Erythroblast (primary cell): ENCODE data around the gene ALLC.

Source experiments
- DNase-seq, 2 experiments: peaks; one replicate each; lab custom pipeline; 2025; lab: John Stamatoyannopoulos, UW
- GATA1 ChIP-seq: IDR thresholded peaks from 2 replicates; pipeline ENCODE4 v1.6.1; 2011; ENCODE audit warnings: low read depth, mild to moderate bottlenecking, control low read depth, low read length, moderate library complexity
- POLR2A ChIP-seq: IDR thresholded peaks from 2 replicates; pipeline ENCODE4 v1.6.1; 2011; ENCODE audit warnings: mild to moderate bottlenecking, low read length

ALLC gene

DNA sequence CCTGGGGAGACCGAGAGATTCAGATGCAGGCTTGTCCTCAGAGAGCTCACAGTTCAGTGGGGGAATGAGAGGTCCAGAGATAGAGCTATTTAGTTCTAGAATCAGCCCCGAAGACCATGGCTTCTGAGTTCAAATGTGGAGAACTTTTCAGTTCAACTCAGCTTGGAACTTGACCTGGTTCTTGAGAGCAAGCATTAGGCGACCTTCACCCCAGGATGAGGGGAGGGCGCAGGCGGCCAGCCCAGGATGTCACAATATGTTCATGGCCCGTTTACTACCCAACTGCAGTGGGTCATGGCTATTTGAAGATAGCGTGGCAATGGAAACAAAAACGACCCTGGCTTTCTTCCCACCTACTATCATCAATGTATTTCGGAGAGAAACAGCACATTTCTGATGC, 79.1 kb downstream of the ALLC start:
- TF ChIP-seq POLR2A (no peak), GATA1 (no peak)
- DNase-seq: no peak

DNA sequence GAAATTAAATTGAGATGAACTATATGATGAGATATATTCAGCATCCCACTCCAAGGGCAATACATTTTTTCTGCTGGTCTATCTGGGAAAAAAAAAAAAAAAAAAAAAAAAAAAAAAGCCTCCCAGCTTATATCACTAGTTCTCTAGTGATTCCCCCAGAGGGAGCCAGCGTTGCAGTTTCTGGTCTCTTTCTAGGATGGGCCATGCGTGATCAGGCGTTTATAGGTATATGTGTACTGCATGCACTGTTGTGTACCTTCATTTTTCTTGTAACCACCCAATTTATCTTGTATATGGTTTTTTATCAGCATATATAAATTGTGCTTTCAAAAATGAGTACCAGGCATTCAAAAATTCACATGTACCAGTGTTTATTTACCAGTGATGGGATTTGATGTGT, 80.5 kb downstream of the ALLC start:
- DNase-seq: peak; percentile 14 to 15
- no peak for TF ChIP-seq POLR2A
- no peak for TF ChIP-seq GATA1

DNA sequence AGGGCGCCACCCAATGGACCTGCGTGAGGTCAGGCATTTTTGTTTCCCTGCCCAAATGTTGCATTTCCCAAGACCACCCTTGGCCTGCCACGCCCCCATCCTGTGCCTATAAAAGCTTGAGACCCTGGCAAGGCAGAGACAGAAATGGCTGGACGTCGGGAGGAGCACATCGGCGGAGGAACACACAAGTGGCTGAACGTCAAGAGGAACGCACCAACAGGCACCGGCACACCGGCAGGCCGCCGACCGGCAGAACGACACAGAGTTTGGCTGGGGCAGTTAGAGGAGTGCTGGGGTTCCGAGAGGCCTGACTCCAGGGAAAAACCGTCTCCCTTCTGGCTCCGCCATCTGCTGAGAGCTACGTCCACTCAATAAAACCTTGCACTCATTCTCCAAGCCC, 81.3 kb downstream of the ALLC start:
- TF ChIP-seq GATA1 (no peak), POLR2A (no peak)
- DNase-seq: no peak

DNA sequence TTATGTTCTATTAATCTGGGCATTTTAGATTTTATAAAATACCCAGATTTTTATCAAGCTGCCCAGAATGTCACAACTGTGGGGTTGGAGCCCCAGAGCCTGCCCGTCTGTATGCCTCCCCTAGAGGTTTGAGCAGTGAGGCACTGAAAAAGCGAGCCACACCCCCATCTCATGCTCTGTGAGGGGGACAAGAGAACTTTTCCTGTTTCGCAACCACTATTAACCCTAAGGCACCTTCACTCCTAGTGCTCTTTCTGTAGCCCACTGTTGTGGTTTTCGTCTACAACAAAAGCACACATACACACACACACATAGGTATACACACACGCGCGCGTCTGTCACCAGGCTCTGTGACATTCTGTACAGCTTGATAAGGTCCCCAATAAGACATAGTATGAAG, 83.4 kb downstream of the ALLC start:
- DNase-seq: no peak
- TF ChIP-seq POLR2A (no peak), GATA1 (no peak)

DNA sequence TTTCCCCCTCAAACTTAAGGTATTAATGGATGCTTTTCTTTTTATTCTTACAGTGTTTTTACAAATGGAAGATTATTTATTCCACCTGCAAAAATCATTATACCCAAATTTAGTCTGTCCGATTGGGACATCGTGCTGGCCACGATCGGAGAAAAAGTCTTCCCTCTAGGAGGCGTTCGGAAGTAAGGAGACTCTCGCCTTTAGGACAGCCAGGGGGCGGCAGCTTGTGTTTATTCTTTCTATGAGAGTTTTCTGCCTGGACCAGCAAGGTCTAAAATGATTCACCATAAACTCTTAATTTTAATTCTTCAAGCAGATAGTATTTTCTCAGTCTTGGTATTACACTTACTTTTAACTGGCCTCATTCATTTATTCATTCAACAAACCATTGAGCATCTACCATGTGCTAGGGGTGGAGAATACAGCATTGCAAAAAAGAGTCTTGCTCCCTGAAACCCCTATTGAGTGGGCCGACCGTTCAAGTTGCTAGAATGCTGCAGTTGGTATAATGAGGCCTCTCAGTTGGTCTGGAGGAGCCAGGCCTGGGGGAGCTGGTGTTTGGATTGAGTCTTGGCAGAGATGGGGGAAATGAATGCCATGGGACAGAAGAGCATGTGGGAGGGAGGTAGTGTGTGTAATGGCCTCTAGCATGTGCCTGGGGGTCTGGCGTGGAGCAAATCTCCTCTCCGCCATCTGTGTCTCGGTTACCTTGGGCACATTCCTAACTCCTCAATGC, 84.0 kb downstream of the ALLC start:
- no peak for DNase-seq
- TF ChIP-seq GATA1: no peak
- TF ChIP-seq POLR2A: no peak

DNA sequence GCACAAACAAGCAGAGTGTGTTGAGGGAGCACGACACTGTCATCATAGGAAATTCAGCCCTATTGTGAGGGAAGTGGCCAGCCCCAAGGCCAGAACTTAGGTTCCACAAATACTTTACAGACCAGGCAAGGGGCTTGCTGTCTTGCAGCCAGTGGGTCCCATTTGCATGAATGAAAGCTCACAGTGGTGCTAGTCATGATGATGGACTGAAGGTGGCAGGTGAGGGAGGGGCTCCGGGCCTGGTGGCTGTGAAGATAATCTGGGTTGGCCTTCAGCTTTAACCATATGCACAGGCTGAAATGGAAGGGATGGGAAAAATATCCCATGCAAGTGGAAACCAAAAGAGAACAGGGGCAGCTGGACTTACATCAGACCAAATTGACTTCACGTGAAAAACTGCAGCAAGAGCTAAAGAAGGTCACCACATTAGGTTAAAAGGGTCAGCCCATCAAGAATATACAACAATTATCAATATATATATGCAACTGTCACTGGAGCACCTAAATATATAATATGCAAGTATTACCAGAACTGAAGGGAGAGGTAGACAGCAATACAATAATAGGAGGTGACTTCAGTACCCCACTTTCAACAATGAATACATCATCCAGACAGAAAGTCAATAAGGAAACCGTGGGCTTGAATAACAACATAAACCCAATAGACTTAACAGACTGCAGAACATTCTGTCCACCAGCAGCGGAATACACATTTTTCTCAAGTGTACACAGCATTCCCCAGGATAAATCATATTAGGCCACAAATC, 84.9 kb downstream of the ALLC start:
- no peak for TF ChIP-seq POLR2A
- no peak for TF ChIP-seq GATA1
- no peak for DNase-seq

DNA sequence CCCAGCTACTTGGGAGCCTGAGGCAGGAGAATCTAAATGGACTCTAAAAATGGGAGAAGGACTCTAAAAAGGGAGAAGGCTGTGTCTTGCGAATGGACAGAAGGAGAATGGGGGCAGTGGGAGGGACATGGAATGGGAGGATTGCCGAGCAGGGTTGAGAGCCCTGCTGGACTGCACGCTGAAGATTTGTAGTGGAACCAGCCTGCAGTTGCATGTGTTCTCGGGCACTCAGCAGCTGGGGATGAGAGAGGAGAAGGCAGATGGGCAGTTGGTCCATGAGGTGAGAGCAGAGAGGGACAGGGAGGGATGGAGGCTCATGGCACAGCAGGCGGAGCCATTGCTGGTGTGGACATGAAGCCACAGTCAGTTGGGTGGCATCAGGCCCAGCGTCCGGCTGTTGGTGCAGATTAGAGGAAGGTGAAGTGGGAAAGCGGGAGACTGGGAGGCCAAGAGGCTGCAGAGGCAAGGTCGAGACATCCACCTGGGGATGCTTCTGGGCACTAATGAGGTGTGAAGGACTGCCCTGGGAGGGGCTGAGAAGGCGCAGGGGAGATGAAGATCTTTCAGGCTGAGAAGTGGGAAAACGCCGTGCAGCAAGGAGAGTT, 86.1 kb downstream of the ALLC start:
- DNase-seq: no peak
- TF ChIP-seq POLR2A (no peak), GATA1 (no peak)

DNA sequence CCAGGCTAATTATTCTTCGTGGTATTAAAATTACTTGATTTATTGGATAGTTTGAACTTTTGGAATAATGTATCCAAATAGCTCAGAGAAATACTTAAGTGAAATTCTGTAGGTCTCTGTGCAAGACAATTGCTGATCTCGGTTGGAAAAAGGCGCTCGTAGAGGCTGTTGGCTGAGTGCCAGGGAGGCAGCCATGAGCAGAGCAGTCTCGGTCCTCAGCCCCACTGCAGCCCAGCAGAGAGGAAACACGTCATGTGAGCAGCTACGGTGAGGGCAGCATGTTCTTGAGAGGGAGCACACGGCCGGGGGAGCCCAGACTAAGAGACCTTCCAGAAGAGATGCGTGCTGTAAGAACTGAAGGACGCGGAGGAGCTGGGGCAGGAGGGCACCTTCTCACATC, 87.9 kb downstream of the ALLC start:
- DNase-seq: peak in 1 of 2 experiments; percentile 4
- TF ChIP-seq POLR2A (no peak), GATA1 (no peak)

DNA sequence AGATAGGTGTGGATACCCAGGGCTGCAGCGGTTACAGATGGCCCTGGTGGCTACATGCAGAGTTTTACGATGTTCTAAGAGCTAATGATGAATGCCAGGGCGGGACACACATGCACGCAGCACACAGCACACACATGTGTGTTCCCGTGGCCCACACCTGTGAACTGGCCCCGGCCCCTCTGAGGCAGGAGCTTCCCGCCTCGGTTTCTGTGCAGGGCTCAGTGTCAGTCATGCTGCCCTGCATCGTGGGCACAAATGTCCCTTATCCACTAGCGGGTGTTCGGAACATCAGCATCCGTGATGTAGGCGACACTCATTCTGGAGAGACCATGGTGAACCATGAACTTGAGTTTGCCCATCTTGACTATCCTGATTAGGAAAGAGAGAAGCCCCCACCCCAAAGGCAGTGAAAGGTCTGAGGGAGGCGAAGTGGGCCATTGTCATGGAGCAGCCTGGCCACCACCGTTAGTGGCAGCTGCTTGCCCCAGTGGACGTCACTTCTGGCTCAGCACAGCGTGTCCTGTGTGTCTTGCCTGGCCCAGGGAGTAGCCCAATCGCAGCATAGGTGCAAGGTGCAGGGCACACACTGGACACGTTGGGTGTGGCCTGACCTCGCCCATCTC, 89.1 kb downstream of the ALLC start:
- no peak for DNase-seq

DNA sequence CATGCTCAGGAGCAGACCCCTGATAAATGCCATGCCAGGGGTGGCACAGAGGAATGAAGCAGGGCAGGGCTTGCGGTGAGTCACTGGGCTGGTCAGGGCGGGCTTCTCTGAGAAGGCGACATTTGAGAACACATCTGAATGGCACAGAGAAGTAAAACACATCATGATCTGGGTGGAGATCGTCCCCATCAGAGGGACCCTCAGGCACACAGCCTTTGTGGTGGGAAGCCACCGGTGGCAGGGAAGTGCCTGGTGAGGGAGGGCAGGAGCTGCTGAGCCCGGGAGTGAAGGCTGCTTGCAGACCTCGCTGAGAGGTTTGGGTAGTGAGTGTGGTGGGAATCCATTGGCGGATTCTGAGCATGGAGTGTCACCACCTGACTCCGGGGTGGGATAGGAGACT, 89.8 kb downstream of the ALLC start:
- no peak for TF ChIP-seq POLR2A
- TF ChIP-seq GATA1: no peak
- no peak for DNase-seq

More for the DNA sequence above, 89.1 kb downstream of the ALLC start:
- no peak for TF ChIP-seq POLR2A
- no peak for TF ChIP-seq GATA1

DNA sequence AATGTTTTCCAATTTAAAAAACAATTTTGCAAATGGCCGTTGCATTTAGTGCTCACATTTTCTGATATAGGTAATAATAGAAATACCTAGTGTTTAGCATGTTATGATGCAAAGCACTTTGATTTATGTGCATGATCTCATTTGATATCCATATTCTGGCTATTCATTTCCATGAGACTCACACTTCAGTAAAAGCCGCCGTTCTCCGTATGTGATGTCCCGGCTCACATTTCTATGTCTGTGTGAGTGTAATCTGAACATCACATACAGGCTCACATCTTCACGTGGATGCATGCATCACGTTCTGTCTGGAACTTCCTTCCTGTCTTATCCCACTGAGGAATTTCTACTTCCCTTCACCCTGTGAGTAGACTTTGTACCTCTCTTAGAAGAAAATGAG, 91.2 kb downstream of the ALLC start:
- no peak for DNase-seq
- TF ChIP-seq GATA1 (no peak), POLR2A (no peak)

DNA sequence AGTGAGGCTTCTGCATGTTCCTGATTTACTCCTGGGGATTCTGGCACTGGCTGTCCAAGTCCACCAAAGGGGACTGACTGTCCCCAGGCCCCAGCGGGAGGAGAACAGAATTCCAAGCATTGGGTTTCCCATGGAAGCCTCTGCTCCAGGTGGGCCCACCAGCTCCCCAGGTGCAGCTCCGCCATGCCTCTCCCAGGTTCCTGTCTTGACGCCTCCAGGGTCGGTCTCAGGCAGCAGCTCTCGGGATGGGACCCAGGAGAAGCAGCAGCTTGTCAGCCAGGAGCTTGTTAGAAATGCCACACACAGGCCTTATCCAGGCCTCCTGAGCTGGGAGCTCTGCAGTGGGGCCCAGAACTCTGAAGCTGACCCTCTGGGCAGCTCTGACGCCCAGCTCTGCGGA, 93.3 kb downstream of the ALLC start:
- TF ChIP-seq GATA1: no peak
- TF ChIP-seq POLR2A: no peak
- DNase-seq: no peak

DNA sequence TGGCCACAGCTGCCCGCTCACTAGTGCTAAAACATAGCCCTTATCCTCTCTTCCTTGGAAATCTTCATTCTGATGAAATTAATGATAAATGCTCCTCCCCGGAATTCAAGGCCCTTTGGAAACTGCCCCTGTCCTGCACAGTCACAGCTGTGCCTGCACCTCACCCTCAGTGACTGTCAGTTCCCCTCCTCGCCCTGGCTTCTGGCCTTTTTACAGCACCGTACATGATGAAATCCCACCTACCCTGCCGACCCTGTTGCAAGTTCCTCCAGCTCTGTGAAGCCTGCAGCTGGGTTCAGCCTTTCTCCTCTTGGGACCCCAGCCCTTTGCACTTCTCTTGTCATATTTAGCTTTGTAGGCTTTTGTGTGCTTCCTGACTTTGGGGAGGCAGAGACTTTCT, 93.8 kb downstream of the ALLC start:
- DNase-seq: no peak
- TF ChIP-seq GATA1 (no peak), POLR2A (no peak)
